Kidney epithelial cell (primary cell): ENCODE measurements around the gene SVOP. TPM values are rescaled to one million over a fixed set of nuclear protein-coding genes. Genes with fewer than 3 reads are reported as not detected.
"Not testable (repeated sequence)": the region's sequence is repeated elsewhere in the genome, so short reads cannot be mapped to it uniquely, and the experiment has no call there.

Source experiments
- DNase-seq: peaks from one replicate; pipeline ENCODE4 v3.0.0-alpha.2; 2010; ENCODE audit warnings: low read depth
- H3K27me3 ChIP-seq: 2 replicates; pipeline ENCODE4 v1.6.0; 2011; ENCODE audit warnings: low read length; ENCODE audit not compliant: control insufficient read depth, insufficient read depth
- H3K36me3 ChIP-seq: 2 replicates; pipeline ENCODE4 v1.5.1; 2011; ENCODE audit warnings: low read length; ENCODE audit not compliant: control insufficient read depth, insufficient read depth
- H3K4me3 ChIP-seq: 2 replicates; pipeline ENCODE4 v1.5.1; 2011; ENCODE audit warnings: low read depth, mild to moderate bottlenecking, control low read depth, low read length
- CTCF ChIP-seq: IDR thresholded peaks from 2 replicates; pipeline ENCODE4 v1.5.1; 2011; ENCODE audit warnings: mild to moderate bottlenecking, moderate library complexity, low read length, control low read depth, inconsistent platforms; ENCODE audit not compliant: insufficient read depth, poor library complexity, severe bottlenecking
- total RNA-seq: library from RNA; depleted of rRNA; stranded (reverse); fragments of >200 nt; gene quantifications from 2 replicates; pipeline ENCODE4 v1.2.3, GENCODE V29; 2015

SVOP gene
- total RNA-seq, 1 donor from 2014 or later, result not detected

GRCh38 chr12:109052414-109053323 is 31.8 kb upstream of the SVOP start, which contains the start of gene USP30:
USP30 (plus strand) TSS chr12:109052576; CDS start chr12:109052679, 103 bp downstream.
- Histone ChIP-seq H3K4me3 (peak within 1 kb of the TSS; percentile 47), H3K27me3 (no peaks in the 10 kb centered on the region), H3K36me3 (no peaks in the 10 kb centered on the region)
- TF ChIP-seq CTCF, result no peak
- DNase-seq, result peak; percentile 19

- DNase-seq, result no peak
- H3K27me3 ChIP-seq, result no peaks in the 10 kb centered on the region
- H3K4me3 ChIP-seq, result peak overlapping the region; percentile 47
- no peaks in the 10 kb centered on the region for H3K36me3 ChIP-seq
- no peak for TF ChIP-seq CTCF
Measured at GRCh38 chr12:109052097-109052413, 31.2 kb upstream of the SVOP start.

- H3K27me3 ChIP-seq, DNase-seq, H3K4me3 ChIP-seq, H3K36me3 ChIP-seq: not testable (repeated sequence)
Measured at GRCh38 chr12:109049794-109050193, 28.9 kb upstream of the SVOP start.

- not testable (repeated sequence) for H3K27me3 ChIP-seq, DNase-seq, H3K36me3 ChIP-seq, H3K4me3 ChIP-seq
Measured at GRCh38 chr12:109048706-109049105, 27.8 kb upstream of the SVOP start.

GRCh38 chr12:109047081-109047805 is 26.4 kb upstream of the SVOP start:
- no peak for TF ChIP-seq CTCF
- no peaks in the 10 kb centered on the region for H3K36me3 ChIP-seq
- no peak for DNase-seq
- no peak overlapping the region for H3K4me3 ChIP-seq
- H3K27me3 ChIP-seq, result no peaks in the 10 kb centered on the region

- TF ChIP-seq CTCF, result no peak
- DNase-seq, result no peak
- Histone ChIP-seq H3K27me3 (no peaks in the 10 kb centered on the region), H3K4me3 (no peak overlapping the region), H3K36me3 (no peaks in the 10 kb centered on the region)
Measured at GRCh38 chr12:109044241-109044640, 23.4 kb upstream of the SVOP start.

GRCh38 chr12:109036975-109037374 is 16.1 kb upstream of the SVOP start:
- Histone ChIP-seq H3K36me3 (no peaks in the 10 kb centered on the region), H3K4me3 (no peak overlapping the region), H3K27me3 (no peaks in the 10 kb centered on the region)
- DNase-seq, result no peak
- TF ChIP-seq CTCF, result no peak
